WI38 (cell line): ENCODE data around the gene PREX1.

ENCODE experiments used
- H3K4me3 ChIP-seq: 2 replicates; pipeline ENCODE4 v1.5.1; 2011; ENCODE audit warnings: low read depth, mild to moderate bottlenecking, control low read depth, low read length
- TF ChIP-seq, protein P1 (sequence below): IDR thresholded peaks from 2 replicates; pipeline ENCODE4 v1.5.1; 2012; ENCODE audit warnings: low read depth, mild to moderate bottlenecking, control low read depth, low read length

The PREX1 gene

GRCh38 chr20:48772183-48772976 is 55.4 kb downstream of the PREX1 start:
- H3K4me3 ChIP-seq: no peak overlapping the region
- TF ChIP-seq, protein P1, sequence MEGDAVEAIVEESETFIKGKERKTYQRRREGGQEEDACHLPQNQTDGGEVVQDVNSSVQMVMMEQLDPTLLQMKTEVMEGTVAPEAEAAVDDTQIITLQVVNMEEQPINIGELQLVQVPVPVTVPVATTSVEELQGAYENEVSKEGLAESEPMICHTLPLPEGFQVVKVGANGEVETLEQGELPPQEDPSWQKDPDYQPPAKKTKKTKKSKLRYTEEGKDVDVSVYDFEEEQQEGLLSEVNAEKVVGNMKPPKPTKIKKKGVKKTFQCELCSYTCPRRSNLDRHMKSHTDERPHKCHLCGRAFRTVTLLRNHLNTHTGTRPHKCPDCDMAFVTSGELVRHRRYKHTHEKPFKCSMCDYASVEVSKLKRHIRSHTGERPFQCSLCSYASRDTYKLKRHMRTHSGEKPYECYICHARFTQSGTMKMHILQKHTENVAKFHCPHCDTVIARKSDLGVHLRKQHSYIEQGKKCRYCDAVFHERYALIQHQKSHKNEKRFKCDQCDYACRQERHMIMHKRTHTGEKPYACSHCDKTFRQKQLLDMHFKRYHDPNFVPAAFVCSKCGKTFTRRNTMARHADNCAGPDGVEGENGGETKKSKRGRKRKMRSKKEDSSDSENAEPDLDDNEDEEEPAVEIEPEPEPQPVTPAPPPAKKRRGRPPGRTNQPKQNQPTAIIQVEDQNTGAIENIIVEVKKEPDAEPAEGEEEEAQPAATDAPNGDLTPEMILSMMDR: no peak

GRCh38 chr20:48771542-48771941 is 56.3 kb downstream of the PREX1 start:
- H3K4me3 ChIP-seq: no peak overlapping the region
- TF ChIP-seq, protein P1: no peak

GRCh38 chr20:48770700-48771442 is 56.9 kb downstream of the PREX1 start:
- no peak overlapping the region for H3K4me3 ChIP-seq
- TF ChIP-seq, protein P1: no peak

DNA sequence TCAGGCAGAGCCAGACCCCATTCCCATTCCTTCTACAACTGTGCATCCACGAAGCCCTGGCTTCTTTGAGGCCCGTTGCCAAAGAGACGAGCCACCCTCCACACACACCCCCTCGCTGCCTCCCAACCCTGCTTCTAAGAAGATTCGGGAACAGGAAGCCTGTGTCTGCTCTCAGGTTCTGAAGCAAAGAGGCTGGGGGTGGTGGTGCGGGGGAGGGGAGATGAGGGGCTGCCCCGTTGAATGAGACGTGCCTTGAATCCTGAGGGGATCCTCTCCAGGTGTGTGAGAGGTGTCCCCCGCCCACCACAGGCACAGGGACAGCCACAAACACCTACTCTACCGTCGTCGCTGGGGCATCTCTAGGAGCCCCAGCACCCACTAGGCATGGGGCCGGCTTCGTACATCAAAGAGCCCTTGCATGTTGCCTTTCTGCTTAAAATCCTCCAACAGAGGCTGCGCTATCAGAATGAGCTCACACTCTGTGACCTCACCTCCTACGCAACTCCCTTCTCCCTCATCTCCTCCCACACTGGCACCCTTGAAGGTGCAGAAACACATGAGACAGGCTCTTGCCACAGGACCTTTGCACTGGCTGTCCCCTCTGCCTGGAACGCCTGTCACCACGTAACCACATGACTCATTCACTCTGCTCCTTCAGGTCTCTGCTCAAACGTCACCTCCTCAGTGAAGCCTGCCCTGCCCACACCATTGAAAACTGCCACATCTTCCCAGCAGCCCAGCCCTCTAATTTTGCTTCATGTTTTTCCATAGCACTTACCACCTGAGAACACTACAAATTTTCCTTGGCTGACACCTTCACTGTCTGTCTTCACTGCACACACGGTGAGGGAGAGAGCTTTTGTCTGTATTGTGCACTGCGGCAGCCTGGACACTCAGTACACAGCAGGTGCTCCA is 58.5 kb downstream of the PREX1 start:
- TF ChIP-seq, protein P1: no peak
- no peak overlapping the region for H3K4me3 ChIP-seq

DNA sequence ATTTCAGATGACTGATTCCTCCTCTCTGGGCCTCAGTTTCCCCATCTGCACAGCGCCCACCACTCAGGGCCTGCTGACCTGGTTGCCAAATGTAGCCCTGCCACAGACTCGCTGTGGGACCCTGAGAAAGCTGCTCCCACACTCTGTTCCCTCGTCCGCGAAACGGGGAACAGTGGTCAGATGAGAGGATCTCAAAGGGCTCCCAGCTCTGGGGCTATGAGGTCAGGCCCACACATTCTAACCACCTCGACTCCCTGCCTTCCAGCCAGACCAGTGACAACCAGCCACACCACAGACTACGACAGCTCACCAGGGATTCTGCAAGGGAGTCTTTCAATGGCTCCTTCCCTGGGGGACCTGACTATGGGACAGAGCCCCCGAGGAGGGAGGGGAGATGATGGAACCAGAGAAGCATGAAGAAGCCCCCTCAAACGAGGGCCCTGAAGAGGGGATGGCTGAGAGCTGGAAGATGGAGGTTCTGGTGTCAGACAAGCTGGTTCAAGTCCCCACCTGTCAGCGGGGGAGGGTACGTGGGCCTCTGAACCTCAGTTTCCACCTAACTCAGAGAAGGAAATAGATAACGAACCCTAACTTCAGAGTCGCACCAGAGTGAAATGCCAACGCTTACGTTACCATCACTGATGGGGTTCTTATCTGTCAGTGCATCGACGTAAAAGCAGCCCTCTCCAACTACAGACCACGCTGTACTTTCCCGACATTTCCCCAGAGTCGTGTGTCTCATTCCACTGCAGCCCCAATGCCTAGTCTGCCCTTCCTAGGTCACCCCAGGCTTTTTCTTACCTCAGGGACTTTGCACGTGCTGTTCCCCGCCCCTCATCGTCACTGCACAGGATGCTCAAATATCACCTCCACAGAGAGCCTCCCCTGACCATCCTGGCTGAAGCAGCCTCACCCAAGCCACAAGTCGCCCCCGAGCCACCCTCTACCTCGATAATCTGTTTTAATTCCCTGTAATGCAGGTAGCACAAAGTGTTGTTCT is 60.5 kb downstream of the PREX1 start:
- TF ChIP-seq, protein P1: no peak
- H3K4me3 ChIP-seq: no peak overlapping the region

- TF ChIP-seq, protein P1: no peak
- H3K4me3 ChIP-seq: no peak overlapping the region
Observed at GRCh38 chr20:48766205-48766604, 61.6 kb downstream of the PREX1 start.
